Measurements from ENCODE around the gene GPR50. TPM values are rescaled to one million over a fixed set of nuclear protein-coding genes. Genes with fewer than 3 reads are reported as not detected.

Gene GPR50
- total RNA-seq, 1 experiment from 2014 or later = not detected

DNA sequence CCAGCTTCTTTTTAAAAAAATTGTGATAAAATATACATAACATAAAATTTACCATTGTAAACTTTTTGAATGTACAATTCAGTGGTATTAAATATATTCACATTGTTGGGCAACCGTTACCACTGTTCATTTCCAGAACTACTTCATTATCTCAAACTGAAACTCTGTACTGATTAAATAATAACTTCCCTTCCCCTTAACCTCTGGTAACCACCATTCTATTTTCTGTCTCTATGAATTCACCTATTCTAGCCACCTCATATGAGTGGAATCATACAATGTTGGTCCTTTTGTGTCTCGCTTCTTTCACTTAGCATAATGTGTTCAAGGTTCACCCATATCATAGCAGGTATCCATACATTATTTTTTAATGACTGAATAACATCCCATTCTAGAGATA is 8.3 kb downstream of the GPR50 start:
- Histone ChIP-seq H3K9ac (ENCODE audit: low read length) (no peak overlapping the region), H3K4me1 (ENCODE audit: control insufficient read depth in 1 of 2, insufficient read depth in 2 of 2, low read length in 2 of 2) (no peaks in the 10 kb centered on the region), H3K36me3 (ENCODE audit: control insufficient read depth in 1 of 2, insufficient read depth in 2 of 2, low read length in 2 of 2) (no peaks in the 10 kb centered on the region), H2AFZ (ENCODE audit: low read depth, low read length, poor library complexity, severe bottlenecking) (no peak overlapping the region), H3K9me3 (ENCODE audit: control insufficient read depth in 1 of 2, insufficient read depth in 1 of 2, low read depth in 1 of 2, low read length in 2 of 2) (no peaks in the 10 kb centered on the region), H3K4me2 (ENCODE audit: low read length) (no peak overlapping the region), H3K27me3 (ENCODE audit: insufficient read depth, low read length) (no peaks in the 10 kb centered on the region), H3K4me3 (replicated peaks in 1 of 2; ENCODE audit: low read depth in 1 of 2, low read length in 2 of 2) (no peak overlapping the region), H3K79me2 (ENCODE audit: insufficient read depth, low read length) (no peaks in the 10 kb centered on the region), H4K20me1 (ENCODE audit: insufficient read depth) (no peaks in the 10 kb centered on the region), H3K9me2 (ENCODE audit: insufficient read depth) (no peaks in the 10 kb centered on the region), H3K27ac (ENCODE audit: low read depth, low read length) (no peak overlapping the region)
- POLR2A ChIA-PET = no interaction called here
- ATAC-seq = no peak
- DNase-seq (ENCODE audit: low read depth, low spot score) = no peak
- intact Hi-C loops (cut with micrococcal nuclease) = no loop called here
- TF ChIP-seq EZH2phosphoT487 (IDR thresholded peaks at IDR 0.05; ENCODE audit: borderline replicate concordance) = no peak
- no peak for TF ChIP-seq POLR2AphosphoS5 (IDR thresholded peaks at IDR 0.05; ENCODE audit: low read depth, low read length)
- no peak for TF ChIP-seq REST (IDR thresholded peaks at IDR 0.05; ENCODE audit: low read depth)
- TF ChIP-seq CBX3 (IDR thresholded peaks at IDR 0.05; ENCODE audit: low read depth) = no peak
- TF ChIP-seq ZBTB33 (IDR thresholded peaks at IDR 0.05; ENCODE audit: extremely low read depth, insufficient replicate concordance, low read length) = no peak
- BruUV-seq (replicated peaks) = no TSS peak
- CTCF ChIA-PET = no interaction called here
- RAD21 ChIA-PET (ENCODE audit: low non-redundant PET in 1 of 2, low total read pairs in 2 of 2, uncharacterized antibody in 2 of 2, unreplicated experiment in 2 of 2) = no interaction called here

All from HCT116 (cell line).